ENCODE measurements around the gene SIM1. TPM values are rescaled to one million over a fixed set of nuclear protein-coding genes. Genes with fewer than 3 reads are reported as not detected.

Gene SIM1
- total RNA-seq, 2 donors from 2014 or later: not detected

DNA sequence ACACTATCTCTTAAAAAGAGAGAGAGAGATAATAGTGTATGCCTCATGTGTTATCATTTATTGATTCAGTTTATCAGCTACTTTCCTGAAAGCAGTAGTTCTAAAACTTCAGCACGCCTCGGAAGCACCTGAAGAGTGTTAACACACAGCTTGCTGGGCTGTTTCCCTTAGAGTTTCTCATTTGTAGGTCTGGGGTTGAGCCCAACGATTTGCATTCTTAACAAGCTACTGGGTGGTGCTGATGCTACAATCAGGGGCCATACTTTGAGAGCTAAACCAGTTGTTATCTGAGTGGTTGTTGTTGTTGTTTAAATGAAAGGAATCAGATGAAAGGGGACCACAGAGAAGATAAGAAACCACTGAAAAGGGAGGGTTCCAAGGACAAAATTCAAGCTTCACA, 32.6 kb downstream of the SIM1 start:
- ATAC-seq (ENCODE audit: insufficient number of reproducible peaks, low FRiP score, low read depth): no peak
- Histone ChIP-seq H3K36me3 (no peaks in the 10 kb centered on the region), H3K27ac (no peak overlapping the region), H3K27me3 (replicated peaks; ENCODE audit: insufficient read depth) (no peaks in the 10 kb centered on the region), H3K4me3 (no peak overlapping the region), H3K4me1 (ENCODE audit: control insufficient read depth in 1 of 2, low read depth in 2 of 2) (no peaks in the 10 kb centered on the region), H3K9me3 (no peaks in the 10 kb centered on the region)
- no peak for DNase-seq (ENCODE audit: low spot score)
- TF ChIP-seq, protein P1, sequence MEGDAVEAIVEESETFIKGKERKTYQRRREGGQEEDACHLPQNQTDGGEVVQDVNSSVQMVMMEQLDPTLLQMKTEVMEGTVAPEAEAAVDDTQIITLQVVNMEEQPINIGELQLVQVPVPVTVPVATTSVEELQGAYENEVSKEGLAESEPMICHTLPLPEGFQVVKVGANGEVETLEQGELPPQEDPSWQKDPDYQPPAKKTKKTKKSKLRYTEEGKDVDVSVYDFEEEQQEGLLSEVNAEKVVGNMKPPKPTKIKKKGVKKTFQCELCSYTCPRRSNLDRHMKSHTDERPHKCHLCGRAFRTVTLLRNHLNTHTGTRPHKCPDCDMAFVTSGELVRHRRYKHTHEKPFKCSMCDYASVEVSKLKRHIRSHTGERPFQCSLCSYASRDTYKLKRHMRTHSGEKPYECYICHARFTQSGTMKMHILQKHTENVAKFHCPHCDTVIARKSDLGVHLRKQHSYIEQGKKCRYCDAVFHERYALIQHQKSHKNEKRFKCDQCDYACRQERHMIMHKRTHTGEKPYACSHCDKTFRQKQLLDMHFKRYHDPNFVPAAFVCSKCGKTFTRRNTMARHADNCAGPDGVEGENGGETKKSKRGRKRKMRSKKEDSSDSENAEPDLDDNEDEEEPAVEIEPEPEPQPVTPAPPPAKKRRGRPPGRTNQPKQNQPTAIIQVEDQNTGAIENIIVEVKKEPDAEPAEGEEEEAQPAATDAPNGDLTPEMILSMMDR (IDR thresholded peaks at IDR 0.05): no peak

DNA sequence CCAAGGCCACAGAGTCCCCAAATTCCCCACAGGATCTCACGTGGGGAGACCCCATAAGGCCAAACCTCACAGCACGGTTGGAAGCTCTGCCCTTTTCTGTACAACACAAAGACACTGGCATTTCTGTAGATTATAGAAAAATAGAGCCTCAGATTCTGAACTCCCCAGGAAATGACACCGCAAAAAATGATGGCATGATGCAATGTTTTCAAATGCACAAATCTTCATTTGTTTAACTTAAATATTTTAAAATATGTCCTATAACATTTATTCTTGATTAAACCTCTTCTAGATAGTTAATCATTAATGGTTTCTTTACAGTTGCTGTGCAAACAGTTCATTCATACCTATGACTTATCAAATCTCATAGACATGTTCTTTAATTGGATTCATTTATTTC, 33.8 kb downstream of the SIM1 start:
- ATAC-seq (ENCODE audit: insufficient number of reproducible peaks, low FRiP score, low read depth) (no peak), DNase-seq (ENCODE audit: low spot score) (no peak)
- Histone ChIP-seq H3K36me3 (no peaks in the 10 kb centered on the region), H3K27ac (no peak overlapping the region), H3K27me3 (replicated peaks; ENCODE audit: insufficient read depth) (no peaks in the 10 kb centered on the region), H3K9me3 (no peaks in the 10 kb centered on the region), H3K4me1 (ENCODE audit: control insufficient read depth in 1 of 2, low read depth in 2 of 2) (no peaks in the 10 kb centered on the region), H3K4me3 (no peak overlapping the region)
- TF ChIP-seq, protein P1 (IDR thresholded peaks at IDR 0.05): no peak

DNA sequence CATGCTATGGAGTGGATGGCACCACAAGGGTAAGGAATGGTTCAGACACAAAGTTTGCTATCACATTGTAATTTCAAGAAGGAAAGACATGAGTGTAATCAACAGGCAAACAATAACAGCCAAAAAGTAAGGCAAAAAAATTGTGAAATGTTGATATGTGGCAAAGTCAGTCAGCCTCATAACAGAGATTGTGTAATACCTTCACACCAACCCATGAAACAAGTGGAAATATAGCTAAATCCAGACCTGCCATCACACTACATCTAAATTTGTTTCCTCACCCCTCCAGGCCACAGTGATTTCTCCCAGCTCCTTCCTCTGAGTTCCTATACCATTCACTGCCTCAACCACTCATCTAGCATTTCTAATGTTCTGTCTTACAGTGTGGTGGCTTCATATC, 37.3 kb downstream of the SIM1 start:
- H3K9me3 ChIP-seq: no peaks in the 10 kb centered on the region
- H3K4me1 ChIP-seq (ENCODE audit: control insufficient read depth in 1 of 2, low read depth in 2 of 2): no peaks in the 10 kb centered on the region
- H3K4me3 ChIP-seq: no peak overlapping the region
- TF ChIP-seq, protein P1 (IDR thresholded peaks at IDR 0.05): no peak
- no peak overlapping the region for H3K27ac ChIP-seq
- DNase-seq (ENCODE audit: low spot score) (no peak), ATAC-seq (ENCODE audit: insufficient number of reproducible peaks, low FRiP score, low read depth) (no peak)
- H3K27me3 ChIP-seq (replicated peaks; ENCODE audit: insufficient read depth): no peaks in the 10 kb centered on the region
- H3K36me3 ChIP-seq: no peaks in the 10 kb centered on the region

DNA sequence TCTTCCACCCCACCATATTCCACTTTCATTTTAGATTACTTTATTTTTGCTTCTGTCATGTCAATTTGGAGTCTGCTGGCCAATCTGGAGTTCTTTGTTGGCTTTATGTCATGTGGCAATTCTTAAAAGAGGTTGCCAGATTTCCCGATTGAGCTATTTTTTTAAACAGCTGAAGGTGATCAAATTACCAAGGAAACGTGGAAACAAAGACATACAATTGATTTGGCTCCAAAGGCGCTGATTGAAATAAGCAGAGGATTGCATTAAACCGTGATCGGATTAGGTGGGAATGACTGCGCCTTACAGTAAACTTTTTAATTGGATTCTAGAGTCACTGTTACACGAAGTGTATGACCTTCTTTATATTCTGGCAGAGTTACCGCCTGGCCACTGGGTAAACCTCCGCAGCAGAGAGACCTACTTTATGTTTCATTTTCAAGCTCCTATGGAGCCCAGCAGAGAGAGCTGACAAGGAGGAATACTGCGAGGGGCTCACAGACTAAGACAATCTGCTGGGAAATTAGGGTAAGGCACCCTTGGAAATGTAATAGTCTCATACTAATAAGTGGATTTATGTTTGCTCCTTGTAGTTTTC, 37.9 kb downstream of the SIM1 start:
- ATAC-seq (ENCODE audit: insufficient number of reproducible peaks, low FRiP score, low read depth) (no peak), DNase-seq (ENCODE audit: low spot score) (no peak)
- Histone ChIP-seq H3K27ac (no peak overlapping the region), H3K4me1 (ENCODE audit: control insufficient read depth in 1 of 2, low read depth in 2 of 2) (no peaks in the 10 kb centered on the region), H3K27me3 (replicated peaks; ENCODE audit: insufficient read depth) (no peaks in the 10 kb centered on the region), H3K4me3 (no peak overlapping the region), H3K9me3 (no peaks in the 10 kb centered on the region), H3K36me3 (no peaks in the 10 kb centered on the region)
- TF ChIP-seq, protein P1 (IDR thresholded peaks at IDR 0.05): no peak

DNA sequence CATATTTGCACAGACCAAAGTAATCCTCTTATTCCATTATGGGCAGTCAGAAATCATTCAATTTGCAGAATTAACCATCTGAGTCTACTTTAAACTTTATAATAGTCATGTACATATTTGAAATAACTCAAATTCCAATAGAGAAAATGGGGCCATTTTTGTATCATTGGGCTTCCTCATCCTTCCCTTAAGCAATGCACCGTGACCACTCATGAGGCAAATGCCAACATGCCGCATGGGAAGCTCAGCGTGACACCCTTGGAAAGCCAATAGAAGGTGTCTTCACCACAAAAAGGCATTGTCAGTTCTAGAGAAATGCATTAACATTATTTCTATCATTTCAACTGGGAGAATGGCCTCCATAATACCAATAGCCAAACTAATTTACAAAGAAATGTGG, 38.5 kb downstream of the SIM1 start:
- no peaks in the 10 kb centered on the region for H3K36me3 ChIP-seq

More for the DNA sequence above, 38.5 kb downstream of the SIM1 start:
- Histone ChIP-seq H3K9me3 (no peaks in the 10 kb centered on the region), H3K4me1 (ENCODE audit: control insufficient read depth in 1 of 2, low read depth in 2 of 2) (no peaks in the 10 kb centered on the region), H3K27me3 (replicated peaks; ENCODE audit: insufficient read depth) (no peaks in the 10 kb centered on the region), H3K4me3 (no peak overlapping the region), H3K27ac (no peak overlapping the region)
- no peak for ATAC-seq (ENCODE audit: insufficient number of reproducible peaks, low FRiP score, low read depth)
- TF ChIP-seq, protein P1 (IDR thresholded peaks at IDR 0.05): no peak
- DNase-seq (ENCODE audit: low spot score): no peak
